Epithelial cell of esophagus (primary cell): ENCODE measurements around the gene AKAP14.
"Not testable (repeated sequence)": the region's sequence is repeated elsewhere in the genome, so short reads cannot be mapped to it uniquely, and the experiment has no call there.

ENCODE experiments used
- DNase-seq: peaks from one replicate; pipeline ENCODE4 v3.0.0; 2010; ENCODE audit warnings: low read depth
- H3K4me3 ChIP-seq: 2 replicates; pipeline ENCODE4 v1.5.1; 2011; ENCODE audit warnings: mild to moderate bottlenecking, low read length, control low read depth
- TF ChIP-seq, protein P1 (sequence below): IDR thresholded peaks from 2 replicates; pipeline ENCODE4 v1.5.1; 2011; ENCODE audit warnings: low read depth, mild to moderate bottlenecking, low read length, control low read depth, inconsistent platforms; ENCODE audit not compliant: insufficient read depth; ENCODE audit errors: missing control alignments

The AKAP14 gene

GRCh38 chrX:119899125-119899524, 3.4 kb downstream of the AKAP14 start:
- no peak overlapping the region for H3K4me3 ChIP-seq
- TF ChIP-seq, protein P1, sequence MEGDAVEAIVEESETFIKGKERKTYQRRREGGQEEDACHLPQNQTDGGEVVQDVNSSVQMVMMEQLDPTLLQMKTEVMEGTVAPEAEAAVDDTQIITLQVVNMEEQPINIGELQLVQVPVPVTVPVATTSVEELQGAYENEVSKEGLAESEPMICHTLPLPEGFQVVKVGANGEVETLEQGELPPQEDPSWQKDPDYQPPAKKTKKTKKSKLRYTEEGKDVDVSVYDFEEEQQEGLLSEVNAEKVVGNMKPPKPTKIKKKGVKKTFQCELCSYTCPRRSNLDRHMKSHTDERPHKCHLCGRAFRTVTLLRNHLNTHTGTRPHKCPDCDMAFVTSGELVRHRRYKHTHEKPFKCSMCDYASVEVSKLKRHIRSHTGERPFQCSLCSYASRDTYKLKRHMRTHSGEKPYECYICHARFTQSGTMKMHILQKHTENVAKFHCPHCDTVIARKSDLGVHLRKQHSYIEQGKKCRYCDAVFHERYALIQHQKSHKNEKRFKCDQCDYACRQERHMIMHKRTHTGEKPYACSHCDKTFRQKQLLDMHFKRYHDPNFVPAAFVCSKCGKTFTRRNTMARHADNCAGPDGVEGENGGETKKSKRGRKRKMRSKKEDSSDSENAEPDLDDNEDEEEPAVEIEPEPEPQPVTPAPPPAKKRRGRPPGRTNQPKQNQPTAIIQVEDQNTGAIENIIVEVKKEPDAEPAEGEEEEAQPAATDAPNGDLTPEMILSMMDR, result no peak
- peak; percentile 45 for DNase-seq

DNA sequence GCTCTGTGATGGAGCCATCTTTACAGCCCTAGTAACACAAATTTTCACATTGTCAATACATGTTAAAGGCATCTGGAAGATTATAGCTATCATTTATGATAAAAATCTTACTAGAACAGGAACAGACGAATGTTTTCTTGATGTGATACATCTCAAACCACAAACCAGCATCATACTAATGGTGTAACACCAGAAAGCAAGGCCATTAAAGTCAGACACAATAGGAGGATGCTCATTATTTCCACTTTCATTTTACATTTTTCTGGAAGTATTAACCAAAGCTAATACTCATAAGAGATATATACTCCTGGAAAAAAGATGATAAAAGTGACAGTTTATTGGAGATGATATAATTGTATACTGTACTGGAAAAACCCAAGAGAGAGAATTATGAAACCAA, 5.3 kb downstream of the AKAP14 start:
- TF ChIP-seq, protein P1, result no peak
- H3K4me3 ChIP-seq, result no peak overlapping the region
- DNase-seq, result no peak

GRCh38 chrX:119916310-119916709, 20.6 kb downstream of the AKAP14 start:
- TF ChIP-seq, protein P1, result no peak
- H3K4me3 ChIP-seq, result no peak overlapping the region
- DNase-seq, result no peak

DNA sequence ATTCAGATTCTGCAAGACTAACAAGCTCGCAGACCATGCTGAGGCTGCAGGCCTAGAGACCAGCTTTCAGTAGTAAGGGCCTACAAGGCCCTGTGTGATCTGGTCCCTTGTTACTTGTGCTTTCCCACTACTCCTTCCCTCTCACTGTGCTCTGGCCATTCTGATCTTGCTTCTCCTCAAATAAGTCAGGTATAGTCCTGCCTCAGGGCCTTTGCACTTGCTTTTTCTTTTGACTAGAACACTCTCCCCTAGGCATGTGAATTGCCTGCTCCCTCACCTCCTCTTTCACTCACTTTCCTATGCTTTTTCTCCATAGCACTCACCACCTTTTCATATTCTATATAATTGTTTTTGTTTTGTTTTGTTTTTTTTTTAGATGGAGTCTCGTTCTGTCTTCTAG, 22.2 kb downstream of the AKAP14 start:
- H3K4me3 ChIP-seq, result no peak overlapping the region
- TF ChIP-seq, protein P1, result no peak
- DNase-seq, result no peak

DNA sequence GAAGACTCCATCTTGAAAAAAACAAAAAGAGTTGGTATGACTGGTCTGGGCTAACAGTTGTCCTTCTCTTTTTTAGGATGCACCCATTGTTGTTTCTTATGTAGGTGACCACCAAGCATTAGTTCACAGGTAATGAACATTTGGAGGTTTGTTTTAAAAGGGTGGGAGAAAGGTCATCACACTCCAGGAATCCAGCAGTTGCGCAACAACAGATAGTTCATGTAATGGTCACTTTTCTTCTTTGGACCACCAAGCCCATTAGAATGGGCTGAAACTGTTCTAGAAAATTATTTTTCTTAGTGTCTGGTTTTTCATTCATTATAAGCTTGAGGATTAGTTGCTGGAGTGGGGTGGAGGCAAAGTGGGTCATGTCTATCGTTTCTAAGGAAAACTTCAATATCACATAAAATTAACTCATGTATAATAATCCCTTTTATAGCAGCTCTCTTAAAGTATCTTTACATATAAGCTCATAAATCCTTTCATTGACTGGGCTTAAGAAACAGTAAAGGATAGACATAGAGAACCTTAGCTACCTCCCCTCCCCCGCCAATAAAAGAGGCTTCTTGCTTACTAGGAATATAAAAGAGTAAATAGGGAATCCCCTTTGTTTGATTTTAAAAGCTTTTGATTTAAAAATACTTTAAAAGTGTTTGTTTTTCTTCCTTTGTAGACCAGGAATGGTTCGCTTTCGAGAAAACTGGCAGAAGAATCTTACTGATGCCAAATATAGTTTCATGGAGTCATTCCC, 24.3 kb downstream of the AKAP14 start:
- DNase-seq, result no peak
- TF ChIP-seq, protein P1, result no peak

DNA sequence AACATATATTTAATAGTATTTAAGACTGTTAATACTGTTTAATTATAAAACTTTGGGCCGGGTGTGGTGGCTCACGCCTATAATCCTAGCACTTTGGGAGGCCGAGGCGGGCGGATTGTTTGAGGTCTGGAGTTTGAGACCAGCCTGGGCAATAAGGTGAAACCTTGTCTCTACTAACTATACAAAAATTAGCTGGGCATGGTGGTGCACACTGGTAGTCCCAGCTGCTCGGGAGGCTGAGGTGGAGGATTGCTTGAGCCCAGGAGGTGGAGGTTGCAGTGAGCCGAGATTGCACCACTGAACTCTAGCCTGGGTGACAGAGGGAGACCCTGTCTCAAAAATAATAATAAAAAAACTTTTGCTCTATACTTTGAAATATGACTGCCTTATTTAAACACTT, 26.7 kb downstream of the AKAP14 start:
- H3K4me3 ChIP-seq, DNase-seq: not testable (repeated sequence)

More for the DNA sequence above, 24.3 kb downstream of the AKAP14 start:
- no peak overlapping the region for H3K4me3 ChIP-seq

- H3K4me3 ChIP-seq, result no peak overlapping the region
- TF ChIP-seq, protein P1, result no peak
- no peak for DNase-seq
These were observed 39.7 kb downstream of the AKAP14 start for GRCh38 chrX:119935215-119935874.
